ENCODE measurements around the gene ATAD3A.

GRCh38 chr1:1531947-1532346, 20.0 kb downstream of the ATAD3A start:
- TF ChIP-seq CTCF (IDR thresholded peaks at IDR 0.05) (no peak), POLR2A (IDR thresholded peaks at IDR 0.05) (no peak)

Data from Peyer's patch (tissue), 4 donors.